DND-41 (cell line): ENCODE measurements around the gene ZCWPW1.

ENCODE experiments used
- ATAC-seq: fragments of 200-7000 bp; cut with Tn5 transposase; 3 replicates; pipeline ENCODE4 v1.9.1; 2021; ENCODE audit warnings: low read depth; ENCODE audit not compliant: insufficient read depth
- DNase-seq: peaks from one replicate; pipeline ENCODE4 v3.0.0-alpha.2; 2020
- H2AFZ ChIP-seq: 2 replicates; pipeline ENCODE4 v1.6.0; 2012; ENCODE audit warnings: low read depth, low read length
- H3K27ac ChIP-seq: 2 replicates; pipeline ENCODE4 v1.5.1; 2012; ENCODE audit warnings: low read length, inconsistent platforms
- H3K27me3 ChIP-seq: fragments of 200-600 bp; sonication (generic); 2 replicates; pipeline ENCODE4 v1.6.0; 2012; ENCODE audit warnings: low read length, mild to moderate bottlenecking, inconsistent platforms; ENCODE audit not compliant: insufficient read depth, poor library complexity
- H3K36me3 ChIP-seq: 2 replicates; pipeline ENCODE4 v1.5.1; 2012; ENCODE audit warnings: low read length, inconsistent platforms; ENCODE audit not compliant: insufficient read depth
- H3K4me1 ChIP-seq: 2 replicates; pipeline ENCODE4 v1.5.1; 2012; ENCODE audit warnings: mild to moderate bottlenecking, low read length; ENCODE audit not compliant: insufficient read depth
- H3K4me2 ChIP-seq: 2 replicates; pipeline ENCODE4 v1.6.0; 2012; ENCODE audit warnings: mild to moderate bottlenecking, moderate library complexity, low read length, inconsistent platforms; ENCODE audit not compliant: insufficient read depth
- H3K4me3 ChIP-seq, 2 experiments: fragments of 200-600 bp in 1 of 2; shearing (Covaris generic) in 1 of 2; 2 replicates each; pipeline ENCODE4 v1.5.1; 2012 to 2016; ENCODE audit warnings: inconsistent platforms in 2 of 2, low read length in 2 of 2, mild to moderate bottlenecking in 2 of 2, low read depth in 1 of 2, moderate library complexity in 1 of 2
- H3K79me2 ChIP-seq: 2 replicates; pipeline ENCODE4 v1.6.0; 2012; ENCODE audit warnings: low read length, inconsistent platforms; ENCODE audit not compliant: insufficient read depth
- H3K9ac ChIP-seq: 2 replicates; pipeline ENCODE4 v1.6.0; 2012; ENCODE audit warnings: low read depth, mild to moderate bottlenecking, inconsistent platforms, low read length, moderate library complexity
- H3K9me3 ChIP-seq: 2 replicates; pipeline ENCODE4 v1.5.1; 2012; ENCODE audit warnings: low read length, moderate library complexity, mild to moderate bottlenecking, inconsistent platforms; ENCODE audit not compliant: insufficient read depth, severe bottlenecking
- H4K20me1 ChIP-seq: 2 replicates; pipeline ENCODE4 v1.6.0; 2012; ENCODE audit warnings: low read length; ENCODE audit not compliant: insufficient read depth
- EZH2 ChIP-seq: IDR thresholded peaks from 3 replicates; pipeline ENCODE4 v1.6.1; 2012; ENCODE audit warnings: borderline replicate concordance, low read depth, mild to moderate bottlenecking, moderate library complexity, low read length, inconsistent platforms; ENCODE audit not compliant: severe bottlenecking
- TF ChIP-seq, protein P1 (sequence below): IDR thresholded peaks from 2 replicates; pipeline ENCODE4 v1.5.1; 2012; ENCODE audit warnings: borderline replicate concordance, low read length, moderate library complexity, mild to moderate bottlenecking; ENCODE audit not compliant: poor library complexity, severe bottlenecking; ENCODE audit errors: extremely low read depth

Gene ZCWPW1

DNA sequence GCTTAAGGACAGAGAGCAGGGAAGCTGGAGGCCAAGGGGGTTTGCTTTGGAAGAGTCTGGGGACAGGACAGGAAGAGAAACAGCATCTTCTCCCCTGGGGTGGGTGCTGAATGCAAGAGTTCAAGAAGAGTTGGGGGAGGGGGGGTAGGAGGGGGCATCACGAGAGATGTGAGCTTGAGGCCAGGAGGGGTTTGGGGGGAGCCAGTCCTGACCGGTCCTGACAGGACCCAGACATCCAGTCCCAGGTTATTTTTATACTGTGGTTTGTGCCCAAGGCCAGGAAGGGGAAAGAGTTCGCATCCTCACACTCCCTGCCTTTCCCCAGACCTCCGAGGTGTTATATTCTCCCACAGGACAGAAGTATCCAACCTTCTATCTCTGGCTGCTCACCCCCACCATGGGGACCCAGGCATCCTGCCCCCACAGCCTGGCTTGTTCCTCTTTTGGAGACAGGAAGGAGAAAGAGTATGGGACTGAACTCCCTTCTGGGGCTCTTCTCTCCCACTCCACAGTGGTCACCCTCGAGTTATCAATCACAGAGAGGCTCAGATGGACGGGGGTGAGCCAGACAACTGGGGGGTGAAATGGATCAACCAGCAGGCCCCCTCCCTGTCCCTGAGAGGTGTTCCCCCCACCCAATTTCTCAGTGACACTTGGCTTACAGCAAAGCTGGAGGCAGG, 47.7 kb upstream of the ZCWPW1 start:
- DNase-seq: no peak
- peak overlapping the region in 1 of 2 experiments; percentile 89; a peak in 2 of 4 replicates for H3K4me3 ChIP-seq
- H3K27me3 ChIP-seq: no peaks in the 10 kb centered on the region
- no peak for ATAC-seq
- H3K9ac ChIP-seq: peak overlapping the region; percentile 93; the same call in 1 of the 2 replicates
- TF ChIP-seq, protein P1, sequence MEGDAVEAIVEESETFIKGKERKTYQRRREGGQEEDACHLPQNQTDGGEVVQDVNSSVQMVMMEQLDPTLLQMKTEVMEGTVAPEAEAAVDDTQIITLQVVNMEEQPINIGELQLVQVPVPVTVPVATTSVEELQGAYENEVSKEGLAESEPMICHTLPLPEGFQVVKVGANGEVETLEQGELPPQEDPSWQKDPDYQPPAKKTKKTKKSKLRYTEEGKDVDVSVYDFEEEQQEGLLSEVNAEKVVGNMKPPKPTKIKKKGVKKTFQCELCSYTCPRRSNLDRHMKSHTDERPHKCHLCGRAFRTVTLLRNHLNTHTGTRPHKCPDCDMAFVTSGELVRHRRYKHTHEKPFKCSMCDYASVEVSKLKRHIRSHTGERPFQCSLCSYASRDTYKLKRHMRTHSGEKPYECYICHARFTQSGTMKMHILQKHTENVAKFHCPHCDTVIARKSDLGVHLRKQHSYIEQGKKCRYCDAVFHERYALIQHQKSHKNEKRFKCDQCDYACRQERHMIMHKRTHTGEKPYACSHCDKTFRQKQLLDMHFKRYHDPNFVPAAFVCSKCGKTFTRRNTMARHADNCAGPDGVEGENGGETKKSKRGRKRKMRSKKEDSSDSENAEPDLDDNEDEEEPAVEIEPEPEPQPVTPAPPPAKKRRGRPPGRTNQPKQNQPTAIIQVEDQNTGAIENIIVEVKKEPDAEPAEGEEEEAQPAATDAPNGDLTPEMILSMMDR: no peak
- no peak for TF ChIP-seq EZH2
- H3K79me2 ChIP-seq: peaks cover 45% of the 10 kb centered on the region
- peak overlapping the region; percentile 84 for H3K4me2 ChIP-seq
- peaks cover 32% of the 10 kb centered on the region for H4K20me1 ChIP-seq
- no peak overlapping the region for H2AFZ ChIP-seq
- H3K36me3 ChIP-seq: peaks cover 55% of the 10 kb centered on the region
- H3K4me1 ChIP-seq: peaks cover 34% of the 10 kb centered on the region
- H3K27ac ChIP-seq: peak overlapping the region; percentile 47; the same call in 1 of the 2 replicates
- no peaks in the 10 kb centered on the region for H3K9me3 ChIP-seq

DNA sequence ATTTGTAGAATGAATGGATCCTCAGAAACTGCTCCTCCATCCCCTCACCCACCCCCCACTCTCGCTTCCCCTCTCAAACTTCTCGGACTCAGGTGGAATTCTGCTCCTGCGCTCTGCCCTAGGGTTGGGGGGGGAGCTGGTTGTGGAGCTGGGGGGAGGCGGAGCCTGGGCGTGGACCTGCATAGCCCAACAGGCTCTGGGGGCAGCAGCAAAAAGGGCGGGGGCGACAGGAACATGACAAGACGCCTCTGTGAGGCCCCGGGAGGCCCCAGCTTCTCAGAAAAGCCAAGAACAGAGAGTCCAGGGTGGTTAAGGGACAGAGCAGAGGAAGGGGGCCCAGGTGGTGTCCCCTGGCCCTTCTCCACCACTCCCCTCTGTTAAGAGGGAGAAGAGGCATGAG, 47.0 kb upstream of the ZCWPW1 start:
- peaks cover 61% of the 10 kb centered on the region for H3K36me3 ChIP-seq
- H3K4me1 ChIP-seq: peaks cover 34% of the 10 kb centered on the region
- H3K79me2 ChIP-seq: peaks cover 45% of the 10 kb centered on the region
- H3K27me3 ChIP-seq: no peaks in the 10 kb centered on the region
- TF ChIP-seq, protein P1: no peak
- TF ChIP-seq EZH2: no peak
- ATAC-seq: no peak
- no peak for DNase-seq
- no peaks in the 10 kb centered on the region for H3K9me3 ChIP-seq
- H3K4me3 ChIP-seq: no peak overlapping the region
- peaks cover 32% of the 10 kb centered on the region for H4K20me1 ChIP-seq
- H2AFZ ChIP-seq: no peak overlapping the region
- peak overlapping the region; percentile 93; the same call in 1 of the 2 replicates for H3K9ac ChIP-seq
- peak overlapping the region; percentile 42 for H3K4me2 ChIP-seq
- no peak overlapping the region for H3K27ac ChIP-seq

DNA sequence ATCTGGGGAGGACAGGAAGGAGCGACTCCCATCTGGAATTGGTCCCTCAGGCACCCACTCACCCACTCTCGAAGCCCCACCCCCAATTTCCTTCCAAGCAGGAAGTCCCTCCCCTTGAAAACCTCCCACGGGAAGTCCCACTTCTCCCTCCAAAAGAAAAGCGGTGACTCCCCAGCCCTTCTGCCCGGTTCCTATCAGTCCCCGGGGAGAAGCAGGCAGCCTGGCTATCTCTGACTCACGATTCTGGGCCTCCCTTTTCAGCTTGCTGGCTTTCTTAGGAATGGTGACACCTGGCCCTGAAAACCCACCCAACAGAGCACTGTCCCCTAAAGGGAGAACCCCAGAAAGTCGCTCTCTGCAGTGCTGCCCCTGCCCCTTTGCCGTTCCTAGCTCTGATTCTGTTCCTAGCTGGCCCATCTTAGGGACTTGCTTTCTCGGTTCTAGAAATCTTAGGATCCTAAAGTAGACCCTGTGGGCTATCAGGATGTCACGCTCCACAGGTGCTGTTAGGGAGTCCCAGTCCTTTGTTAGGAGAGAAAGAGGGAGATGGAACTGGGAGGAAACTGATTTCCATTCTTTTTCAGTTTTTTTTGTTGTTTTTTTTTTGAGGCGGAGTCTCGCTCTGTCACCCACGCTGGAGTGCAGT, 44.5 kb upstream of the ZCWPW1 start:
- no peak overlapping the region for H3K4me3 ChIP-seq
- H3K9ac ChIP-seq: no peak overlapping the region
- no peak for TF ChIP-seq EZH2
- TF ChIP-seq, protein P1: no peak
- no peak for ATAC-seq
- no peak overlapping the region for H3K4me2 ChIP-seq
- peak overlapping the region; percentile 25; the same call in 1 of the 2 replicates for H3K27ac ChIP-seq
- H3K79me2 ChIP-seq: peaks cover 32% of the 10 kb centered on the region
- no peak overlapping the region for H2AFZ ChIP-seq
- H3K9me3 ChIP-seq: no peaks in the 10 kb centered on the region
- H3K27me3 ChIP-seq: no peaks in the 10 kb centered on the region
- peaks cover 47% of the 10 kb centered on the region for H4K20me1 ChIP-seq
- H3K4me1 ChIP-seq: peaks cover 32% of the 10 kb centered on the region
- peaks cover 71% of the 10 kb centered on the region for H3K36me3 ChIP-seq
- no peak for DNase-seq
